ENCODE measurements around the gene SLC39A3.

SLC39A3 gene

GRCh38 chr19:2768365-2769132, 28.7 kb upstream of the SLC39A3 start:
- no peak for DNase-seq (ENCODE audit: low read depth in 3 of 3, low spot score in 1 of 3)

- DNase-seq (ENCODE audit: low read depth in 3 of 3, low spot score in 1 of 3) = no peak
Observed at GRCh38 chr19:2767688-2768087, 27.9 kb upstream of the SLC39A3 start.

- DNase-seq (ENCODE audit: low read depth in 3 of 3, low spot score in 1 of 3) = no peak
Observed at GRCh38 chr19:2766594-2767372, 27.0 kb upstream of the SLC39A3 start.

GRCh38 chr19:2765376-2765775, 25.6 kb upstream of the SLC39A3 start:
- DNase-seq (ENCODE audit: low read depth in 3 of 3, low spot score in 1 of 3) = no peak

GRCh38 chr19:2764945-2765344, 25.1 kb upstream of the SLC39A3 start:
- DNase-seq (ENCODE audit: low read depth in 3 of 3, low spot score in 1 of 3) = no peak

- no peak for DNase-seq (ENCODE audit: low read depth in 3 of 3, low spot score in 1 of 3)
Observed at GRCh38 chr19:2763687-2764086, 23.9 kb upstream of the SLC39A3 start.

- no peak for DNase-seq (ENCODE audit: low read depth in 3 of 3, low spot score in 1 of 3)
Observed at GRCh38 chr19:2762783-2763496, 23.1 kb upstream of the SLC39A3 start.

- DNase-seq (ENCODE audit: low read depth in 3 of 3, low spot score in 1 of 3) = no peak
Observed at GRCh38 chr19:2761876-2762782, 22.3 kb upstream of the SLC39A3 start.

GRCh38 chr19:2761309-2761677, 21.5 kb upstream of the SLC39A3 start:
- DNase-seq (ENCODE audit: low read depth in 3 of 3, low spot score in 1 of 3) = no peak

- DNase-seq (ENCODE audit: low read depth in 3 of 3, low spot score in 1 of 3) = no peak
Observed at GRCh38 chr19:2759965-2760364, 20.1 kb upstream of the SLC39A3 start.

- DNase-seq (ENCODE audit: low read depth in 3 of 3, low spot score in 1 of 3) = no peak
Observed at GRCh38 chr19:2759362-2759761, 19.5 kb upstream of the SLC39A3 start.

- no peak for DNase-seq (ENCODE audit: low read depth in 3 of 3, low spot score in 1 of 3)
Observed at GRCh38 chr19:2758601-2759313, 18.9 kb upstream of the SLC39A3 start.

GRCh38 chr19:2756921-2757881, 17.4 kb upstream of the SLC39A3 start:
- DNase-seq (ENCODE audit: low read depth in 3 of 3, low spot score in 1 of 3) = no peak

GRCh38 chr19:2756477-2756876, 16.7 kb upstream of the SLC39A3 start:
- DNase-seq (ENCODE audit: low read depth in 3 of 3, low spot score in 1 of 3) = no peak

- DNase-seq (ENCODE audit: low read depth in 3 of 3, low spot score in 1 of 3) = no peak
Observed at GRCh38 chr19:2755811-2756210, 16.0 kb upstream of the SLC39A3 start.

GRCh38 chr19:2755448-2755705, 15.6 kb upstream of the SLC39A3 start:
- DNase-seq (ENCODE audit: low read depth in 3 of 3, low spot score in 1 of 3) = no peak

GRCh38 chr19:2754659-2755447, 15.0 kb upstream of the SLC39A3 start:
- no peak for DNase-seq (ENCODE audit: low read depth in 3 of 3, low spot score in 1 of 3)

GRCh38 chr19:2751438-2751830, 11.6 kb upstream of the SLC39A3 start:
- DNase-seq (ENCODE audit: low read depth in 3 of 3, low spot score in 1 of 3) = no peak
